ENCODE data around the gene ZNF248. TPM values are rescaled to one million over a fixed set of nuclear protein-coding genes. Genes with fewer than 3 reads are reported as not detected.

Gene ZNF248
- total and polyA plus RNA-seq, 4 donors, result 28.9 to 40.1 (median 30.6) TPM

DNA sequence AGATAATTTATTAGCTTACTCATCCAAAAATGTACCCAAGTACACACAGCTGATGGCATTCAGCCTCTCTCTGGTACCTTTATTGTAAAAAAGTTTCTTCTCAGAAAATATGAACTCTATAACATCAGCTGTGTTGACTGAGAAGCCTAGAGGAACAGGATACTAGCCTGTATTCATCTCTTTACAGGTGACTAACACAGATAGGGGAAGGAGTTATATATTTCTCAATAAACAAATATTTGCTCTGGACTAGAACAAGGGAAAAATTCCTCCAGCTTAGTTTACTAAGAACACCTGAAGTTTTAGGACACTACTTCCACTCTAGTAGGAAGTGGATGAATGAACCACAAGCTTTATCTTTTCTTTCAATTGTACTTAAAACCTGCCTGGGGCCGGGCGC lies 67.8 kb downstream of the ZNF248 start:
- Histone ChIP-seq H3K9me3 (ENCODE audit: control insufficient read depth, insufficient read depth, low read length) (peaks cover 6% of the 10 kb centered on the region), H3K36me3 (ENCODE audit: control insufficient read depth, insufficient read depth, low read length) (no peaks in the 10 kb centered on the region), H3K4me3 (ENCODE audit: low read depth, low read length) (no peak overlapping the region), H3K27ac (ENCODE audit: low read depth, low read length) (no peak overlapping the region), H3K4me1 (ENCODE audit: control insufficient read depth, insufficient read depth, low read length) (no peaks in the 10 kb centered on the region), H3K27me3 (ENCODE audit: control insufficient read depth, insufficient read depth, low read length) (no peaks in the 10 kb centered on the region)
- WGBS (ENCODE audit: insufficient coverage), result 100% methylated on average over 2 of the region's 2 CpGs
- DNase-seq (ENCODE audit: low read depth in 4 of 6, low spot score in 6 of 6), result no peak

DNA sequence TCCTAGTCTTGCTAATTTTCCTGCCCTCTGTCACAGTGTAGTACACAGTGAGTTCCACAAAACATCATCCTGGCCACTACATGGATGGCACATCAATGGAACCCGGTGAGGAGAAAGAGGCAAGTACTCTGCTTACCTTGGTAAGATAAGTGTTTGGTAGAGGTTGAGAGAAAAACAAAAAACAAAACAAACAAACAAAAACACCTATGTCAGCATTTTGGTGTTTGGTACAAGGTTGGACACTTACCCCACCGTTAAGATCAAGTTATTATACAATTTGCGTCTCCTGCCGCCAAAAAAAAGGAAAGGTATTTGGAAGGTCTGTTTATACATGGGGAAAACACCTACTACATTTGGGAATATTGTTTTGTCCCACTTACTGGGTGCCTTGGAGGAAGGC lies 72.7 kb downstream of the ZNF248 start:
- Histone ChIP-seq H3K27ac (ENCODE audit: low read depth, low read length) (no peak overlapping the region), H3K4me1 (ENCODE audit: control insufficient read depth, insufficient read depth, low read length) (no peaks in the 10 kb centered on the region), H3K4me3 (ENCODE audit: low read depth, low read length) (no peak overlapping the region), H3K27me3 (ENCODE audit: control insufficient read depth, insufficient read depth, low read length) (no peaks in the 10 kb centered on the region), H3K36me3 (ENCODE audit: control insufficient read depth, insufficient read depth, low read length) (no peaks in the 10 kb centered on the region), H3K9me3 (ENCODE audit: control insufficient read depth, insufficient read depth, low read length) (peaks cover 10% of the 10 kb centered on the region)
- WGBS (ENCODE audit: insufficient coverage), result no CpG with 5 or more reads among the region's 4 CpGs
- no peak for DNase-seq (ENCODE audit: low read depth in 4 of 6, low spot score in 6 of 6)

DNA sequence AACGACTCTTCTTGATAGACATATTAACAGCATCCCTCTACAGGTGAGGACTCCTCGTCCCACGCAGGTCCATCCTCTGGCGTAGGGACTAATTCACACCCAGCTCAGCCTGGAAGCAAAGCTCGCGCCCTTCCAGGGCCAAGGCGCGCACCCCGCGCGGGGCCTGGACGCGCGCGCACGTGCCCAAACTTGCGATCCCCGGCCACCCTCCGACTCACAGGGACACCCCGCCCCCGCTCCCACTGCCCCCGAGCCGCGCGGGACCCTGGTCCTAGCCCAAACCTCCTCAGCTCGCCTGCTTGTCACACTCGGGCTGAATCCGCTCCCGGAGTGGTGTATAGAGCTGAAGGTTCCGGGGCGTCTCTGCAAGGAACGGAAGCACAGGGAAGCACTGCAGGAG lies 76.9 kb downstream of the ZNF248 start:
- 55% methylated on average over 32 of the region's 32 CpGs for WGBS (ENCODE audit: insufficient coverage)
- no peak overlapping the region for H3K4me3 ChIP-seq (ENCODE audit: low read depth, low read length)
- H3K27me3 ChIP-seq (ENCODE audit: control insufficient read depth, insufficient read depth, low read length), result no peaks in the 10 kb centered on the region
- no peaks in the 10 kb centered on the region for H3K36me3 ChIP-seq (ENCODE audit: control insufficient read depth, insufficient read depth, low read length)
- DNase-seq (ENCODE audit: low read depth in 4 of 6, low spot score in 6 of 6), result no peak
- peaks cover 6% of the 10 kb centered on the region for H3K9me3 ChIP-seq (ENCODE audit: control insufficient read depth, insufficient read depth, low read length)
- H3K4me1 ChIP-seq (ENCODE audit: control insufficient read depth, insufficient read depth, low read length), result no peaks in the 10 kb centered on the region
- no peak overlapping the region for H3K27ac ChIP-seq (ENCODE audit: low read depth, low read length)

DNA sequence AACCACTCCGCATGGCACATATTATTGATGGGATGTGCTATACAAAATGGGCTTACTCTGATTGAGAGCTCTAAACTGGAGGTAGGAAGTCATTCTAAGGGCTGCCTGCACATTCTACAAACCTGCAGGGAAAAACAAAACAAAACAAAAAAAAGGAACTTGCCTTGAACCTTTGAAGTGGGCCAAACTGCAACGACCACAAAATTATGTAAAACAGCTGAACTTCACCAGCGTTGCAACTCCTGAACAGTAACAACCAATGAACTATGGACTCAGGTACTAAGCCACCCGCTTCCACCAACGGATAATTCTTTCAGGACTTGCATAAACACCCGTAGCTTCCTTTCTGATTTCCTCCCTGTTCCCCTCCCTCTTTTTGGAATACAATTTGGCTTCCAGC lies 80.4 kb downstream of the ZNF248 start:
- no peak for DNase-seq (ENCODE audit: low read depth in 4 of 6, low spot score in 6 of 6)
- H3K36me3 ChIP-seq (ENCODE audit: control insufficient read depth, insufficient read depth, low read length), result no peaks in the 10 kb centered on the region
- no peaks in the 10 kb centered on the region for H3K4me1 ChIP-seq (ENCODE audit: control insufficient read depth, insufficient read depth, low read length)
- 90% methylated on average over 5 of the region's 6 CpGs for WGBS (ENCODE audit: insufficient coverage)
- H3K4me3 ChIP-seq (ENCODE audit: low read depth, low read length), result no peak overlapping the region
- H3K27ac ChIP-seq (ENCODE audit: low read depth, low read length), result no peak overlapping the region
- no peaks in the 10 kb centered on the region for H3K27me3 ChIP-seq (ENCODE audit: control insufficient read depth, insufficient read depth, low read length)
- peaks cover 4% of the 10 kb centered on the region for H3K9me3 ChIP-seq (ENCODE audit: control insufficient read depth, insufficient read depth, low read length)

DNA sequence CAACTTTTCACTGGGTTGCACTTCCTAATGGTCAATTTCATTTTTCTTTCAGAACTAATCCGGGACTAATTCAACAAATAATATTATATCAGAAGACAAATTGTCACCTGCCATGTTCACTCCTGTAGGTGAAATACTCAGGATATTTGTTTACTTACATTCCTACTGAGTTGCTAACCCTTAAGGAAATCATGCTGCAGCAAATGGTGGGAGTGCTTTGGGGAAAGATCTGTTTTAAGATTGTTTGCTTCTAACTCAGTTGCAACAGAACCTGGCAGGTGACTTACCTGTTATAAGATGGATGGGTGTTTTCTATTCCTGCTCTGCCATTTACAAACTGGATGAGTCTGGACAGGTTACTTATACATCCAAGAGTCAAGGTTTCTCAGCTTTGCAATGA lies 81.8 kb downstream of the ZNF248 start:
- H3K9me3 ChIP-seq (ENCODE audit: control insufficient read depth, insufficient read depth, low read length), result peaks cover 2% of the 10 kb centered on the region
- WGBS (ENCODE audit: insufficient coverage), result no CpG with 5 or more reads among the region's 1 CpG
- H3K27me3 ChIP-seq (ENCODE audit: control insufficient read depth, insufficient read depth, low read length), result no peaks in the 10 kb centered on the region
- H3K4me3 ChIP-seq (ENCODE audit: low read depth, low read length), result no peak overlapping the region
- DNase-seq (ENCODE audit: low read depth in 4 of 6, low spot score in 6 of 6), result no peak
- H3K36me3 ChIP-seq (ENCODE audit: control insufficient read depth, insufficient read depth, low read length), result no peaks in the 10 kb centered on the region
- no peak overlapping the region for H3K27ac ChIP-seq (ENCODE audit: low read depth, low read length)
- H3K4me1 ChIP-seq (ENCODE audit: control insufficient read depth, insufficient read depth, low read length), result no peaks in the 10 kb centered on the region

DNA sequence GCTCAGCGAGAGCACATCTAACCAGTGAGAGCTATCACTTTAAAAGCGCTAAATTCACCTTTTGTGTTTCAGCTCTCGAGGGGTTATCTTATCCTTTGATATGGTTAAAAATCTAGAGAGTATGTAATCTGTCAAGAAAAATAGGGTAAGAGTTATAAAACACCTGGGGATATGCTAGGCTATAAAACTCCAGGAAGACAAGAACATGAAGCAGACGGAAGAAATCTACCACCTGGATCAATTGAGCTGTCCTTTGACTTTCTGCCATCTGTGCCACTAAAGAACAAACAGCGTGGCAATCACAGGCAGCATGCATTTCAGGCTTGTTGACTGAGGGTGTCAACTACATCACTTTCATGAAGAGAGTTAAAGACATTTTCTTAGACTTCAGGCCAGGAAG lies 83.1 kb downstream of the ZNF248 start:
- Histone ChIP-seq H3K9me3 (ENCODE audit: control insufficient read depth, insufficient read depth, low read length) (peaks cover 2% of the 10 kb centered on the region), H3K27me3 (ENCODE audit: control insufficient read depth, insufficient read depth, low read length) (no peaks in the 10 kb centered on the region)
- no peak for DNase-seq (ENCODE audit: low read depth in 4 of 6, low spot score in 6 of 6)

DNA sequence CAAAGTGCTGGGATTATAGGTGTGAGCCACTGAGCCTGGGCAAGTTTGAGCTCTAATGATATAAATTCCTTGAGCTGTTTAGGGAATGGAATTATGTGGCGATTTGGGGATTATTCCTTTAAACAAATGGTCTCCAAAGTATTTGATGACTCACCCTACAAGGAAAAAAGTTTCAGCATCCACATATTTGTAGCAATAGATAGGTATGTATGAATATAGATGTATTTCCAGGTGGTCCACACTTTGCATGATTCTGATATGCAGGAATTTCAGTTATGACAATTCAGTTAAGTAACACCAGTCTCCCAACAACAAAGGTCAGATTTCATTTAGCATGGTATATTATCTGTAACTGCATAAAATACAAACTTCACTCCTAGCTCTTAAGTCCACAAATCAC lies 92.2 kb downstream of the ZNF248 start:
- no CpG with 5 or more reads among the region's 1 CpG for WGBS (ENCODE audit: insufficient coverage)
- Histone ChIP-seq H3K27me3 (ENCODE audit: control insufficient read depth, insufficient read depth, low read length) (no peaks in the 10 kb centered on the region), H3K9me3 (ENCODE audit: control insufficient read depth, insufficient read depth, low read length) (no peaks in the 10 kb centered on the region)

More for the DNA sequence above, 83.1 kb downstream of the ZNF248 start:
- no peaks in the 10 kb centered on the region for H3K4me1 ChIP-seq (ENCODE audit: control insufficient read depth, insufficient read depth, low read length)
- WGBS (ENCODE audit: insufficient coverage), result 83% methylated on average over 3 of the region's 5 CpGs
- H3K4me3 ChIP-seq (ENCODE audit: low read depth, low read length), result no peak overlapping the region
- H3K27ac ChIP-seq (ENCODE audit: low read depth, low read length), result no peak overlapping the region
- no peaks in the 10 kb centered on the region for H3K36me3 ChIP-seq (ENCODE audit: control insufficient read depth, insufficient read depth, low read length)

DNA sequence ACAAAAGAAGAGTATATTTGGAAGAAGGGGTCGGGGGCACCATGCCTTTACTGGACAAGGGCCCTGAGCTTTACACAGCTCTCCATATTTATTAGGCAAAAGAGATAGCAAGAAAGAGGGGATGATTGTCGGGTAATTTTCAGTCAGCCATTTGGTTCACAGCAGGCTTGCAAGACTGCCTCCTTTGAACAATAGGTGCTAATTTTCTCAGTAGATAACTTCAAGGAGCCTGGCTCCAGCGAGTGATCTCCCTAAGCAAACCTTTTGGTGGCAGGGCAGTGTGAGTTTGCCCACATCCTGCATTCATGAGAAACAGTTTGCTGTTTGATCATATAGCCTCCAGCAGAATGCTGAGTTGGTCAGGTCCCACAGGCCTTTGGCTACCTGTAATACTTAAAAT lies 94.3 kb downstream of the ZNF248 start:
- no peaks in the 10 kb centered on the region for H3K36me3 ChIP-seq (ENCODE audit: control insufficient read depth, insufficient read depth, low read length)
- H3K4me1 ChIP-seq (ENCODE audit: control insufficient read depth, insufficient read depth, low read length), result no peaks in the 10 kb centered on the region
- no peak overlapping the region for H3K27ac ChIP-seq (ENCODE audit: low read depth, low read length)
- peaks cover 4% of the 10 kb centered on the region for H3K9me3 ChIP-seq (ENCODE audit: control insufficient read depth, insufficient read depth, low read length)
- no peak for DNase-seq (ENCODE audit: low read depth in 4 of 6, low spot score in 6 of 6)
- WGBS (ENCODE audit: insufficient coverage), result 58% methylated on average over 2 of the region's 3 CpGs
- no peak overlapping the region for H3K4me3 ChIP-seq (ENCODE audit: low read depth, low read length)
- no peaks in the 10 kb centered on the region for H3K27me3 ChIP-seq (ENCODE audit: control insufficient read depth, insufficient read depth, low read length)

More for the DNA sequence above, 92.2 kb downstream of the ZNF248 start:
- no peaks in the 10 kb centered on the region for H3K36me3 ChIP-seq (ENCODE audit: control insufficient read depth, insufficient read depth, low read length)
- no peak overlapping the region for H3K27ac ChIP-seq (ENCODE audit: low read depth, low read length)
- no peaks in the 10 kb centered on the region for H3K4me1 ChIP-seq (ENCODE audit: control insufficient read depth, insufficient read depth, low read length)
- DNase-seq (ENCODE audit: low read depth in 4 of 6, low spot score in 6 of 6), result no peak
- H3K4me3 ChIP-seq (ENCODE audit: low read depth, low read length), result no peak overlapping the region

DNA sequence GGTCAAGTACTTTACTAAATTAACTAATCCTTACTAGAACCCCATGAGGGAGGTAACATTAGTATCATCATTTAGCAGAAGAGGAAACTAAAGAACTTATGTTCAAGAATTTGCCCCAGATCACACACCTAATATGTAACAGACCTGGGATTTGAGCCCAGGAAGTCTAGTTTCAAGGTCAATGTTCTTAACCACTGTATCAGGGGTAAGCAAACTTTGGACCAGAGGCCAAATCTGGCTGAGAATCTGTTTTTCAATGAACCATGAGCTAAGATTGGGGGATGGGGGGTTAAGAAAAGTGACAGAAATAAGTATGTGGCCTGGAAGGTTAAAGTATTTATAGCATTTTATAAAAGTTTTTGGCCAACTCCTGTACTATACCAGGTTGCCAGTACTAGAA lies 95.1 kb downstream of the ZNF248 start:
- Histone ChIP-seq H3K9me3 (ENCODE audit: control insufficient read depth, insufficient read depth, low read length) (peaks cover 4% of the 10 kb centered on the region), H3K4me3 (ENCODE audit: low read depth, low read length) (no peak overlapping the region), H3K27me3 (ENCODE audit: control insufficient read depth, insufficient read depth, low read length) (no peaks in the 10 kb centered on the region), H3K27ac (ENCODE audit: low read depth, low read length) (no peak overlapping the region), H3K36me3 (ENCODE audit: control insufficient read depth, insufficient read depth, low read length) (no peaks in the 10 kb centered on the region), H3K4me1 (ENCODE audit: control insufficient read depth, insufficient read depth, low read length) (no peaks in the 10 kb centered on the region)
- DNase-seq (ENCODE audit: low read depth in 4 of 6, low spot score in 6 of 6), result no peak

DNA sequence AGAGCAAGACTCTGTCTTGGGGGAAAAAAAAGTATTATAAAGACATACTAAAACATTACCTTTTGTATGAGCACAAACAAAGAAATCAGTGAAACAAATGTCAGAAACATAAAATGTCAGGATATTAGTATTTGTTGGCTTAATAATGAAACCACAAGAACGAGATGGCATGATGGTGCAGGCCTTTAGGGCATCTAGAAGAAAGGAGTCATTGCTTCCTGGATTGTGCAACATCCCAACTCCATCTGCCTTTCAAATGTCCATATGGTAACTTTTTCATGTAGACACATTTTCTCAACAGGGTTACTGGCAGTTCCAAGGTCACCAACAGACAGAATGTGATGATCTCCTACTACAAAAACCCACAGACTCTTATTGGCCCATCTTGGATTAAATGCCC lies 96.6 kb downstream of the ZNF248 start:
- H3K36me3 ChIP-seq (ENCODE audit: control insufficient read depth, insufficient read depth, low read length), result no peaks in the 10 kb centered on the region
- peaks cover 4% of the 10 kb centered on the region for H3K9me3 ChIP-seq (ENCODE audit: control insufficient read depth, insufficient read depth, low read length)
- no peak overlapping the region for H3K4me3 ChIP-seq (ENCODE audit: low read depth, low read length)
- WGBS (ENCODE audit: insufficient coverage), result no CpG with 5 or more reads among the region's 1 CpG
- H3K27ac ChIP-seq (ENCODE audit: low read depth, low read length), result no peak overlapping the region
- no peak for DNase-seq (ENCODE audit: low read depth in 4 of 6, low spot score in 6 of 6)
- no peaks in the 10 kb centered on the region for H3K4me1 ChIP-seq (ENCODE audit: control insufficient read depth, insufficient read depth, low read length)
- no peaks in the 10 kb centered on the region for H3K27me3 ChIP-seq (ENCODE audit: control insufficient read depth, insufficient read depth, low read length)
